HepG2 (cell line): ENCODE data around the gene PSMB8. TPM values are rescaled to one million over a fixed set of nuclear protein-coding genes. Genes with fewer than 3 reads are reported as not detected.
A peak's percentile ranks its signal among the peaks of the same experiment; 100 is the strongest.

Source experiments
- ETV5 ChIP-seq: IDR thresholded peaks from 2 replicates; pipeline ENCODE4 v1.6.1; 2018; ENCODE audit warnings: missing biosample characterization, missing genetic modification reagents, inconsistent platforms, borderline replicate concordance
- HES4 ChIP-seq: sonication (generic); formaldehyde crosslinking; IDR thresholded peaks from 2 replicates; pipeline ENCODE4 v1.9.0; 2021; ENCODE audit warnings: mild to moderate bottlenecking, missing genetic modification reagents, borderline replicate concordance
- HNF4A ChIP-seq: sonication (generic); formaldehyde crosslinking; IDR thresholded peaks from 2 replicates; pipeline ENCODE4 v1.4.0; 2020; ENCODE audit warnings: missing genetic modification reagents
- NAIF1 ChIP-seq: sonication (generic); formaldehyde crosslinking; IDR thresholded peaks from 2 replicates; pipeline ENCODE4 v1.5.0; 2020; ENCODE audit warnings: mild to moderate bottlenecking, missing genetic modification reagents, borderline replicate concordance
- YEATS2 ChIP-seq: sonication (generic); formaldehyde crosslinking; IDR thresholded peaks from 2 replicates; pipeline ENCODE4 v1.4.0; 2020; ENCODE audit warnings: missing genetic modification reagents, borderline replicate concordance
- ZNF34 ChIP-seq: sonication (generic); formaldehyde crosslinking; IDR thresholded peaks from 2 replicates; pipeline ENCODE4 v1.4.0; 2020; ENCODE audit warnings: mild to moderate bottlenecking, missing genetic modification reagents, borderline replicate concordance
- polyA plus RNA-seq, 8 experiments: library from polyadenylated mRNA; depleted of rRNA in 3 of 8; stranded (reverse) in 7 of 8; unstranded in 1 of 8; fragments of >200 nt; fragmentation: Illumina TruSeq in 4 of 8; extraction: Trizol in 4 of 8; gene quantifications; 2 replicates each; pipeline versions ENCODE4 v1.2.1 to v1.2.3, GENCODE V29; 2011 to 2016; ENCODE audit warnings: low read depth in 4 of 8, missing spikeins in 1 of 8, mixed read lengths in 1 of 8; ENCODE audit not compliant: insufficient read depth in 1 of 8
- total RNA-seq, 5 experiments: library from RNA; depleted of rRNA; stranded (reverse); fragments of >200 nt; fragmentation: Illumina TruSeq; extraction: Trizol; gene quantifications; 2 replicates each; pipeline ENCODE4 v1.2.3, GENCODE V29; 2016; ENCODE audit warnings: low read depth in 1 of 5
- TF ChIP-seq, protein P1 (sequence below): sonication (generic); formaldehyde crosslinking; IDR thresholded peaks from 2 replicates; pipeline ENCODE4 v1.5.1; 2020; ENCODE audit warnings: mild to moderate bottlenecking, missing genetic modification reagents, moderate library complexity
- TF ChIP-seq, protein P2 (sequence below): sonication (generic); formaldehyde crosslinking; IDR thresholded peaks from 2 replicates; pipeline ENCODE4 v1.4.0; 2020; ENCODE audit warnings: missing genetic modification reagents
- TF ChIP-seq, protein P3 (sequence below): sonication (generic); formaldehyde crosslinking; IDR thresholded peaks from 2 replicates; pipeline ENCODE4 v1.9.0; 2022; ENCODE audit warnings: missing genetic modification reagents, mild to moderate bottlenecking, borderline replicate concordance
- TF ChIP-seq, protein P4 (sequence below): sonication (generic); formaldehyde crosslinking; IDR thresholded peaks from 2 replicates; pipeline ENCODE4 v1.4.0; 2020; ENCODE audit warnings: mild to moderate bottlenecking, missing genetic modification reagents

The PSMB8 gene
- total and polyA plus RNA-seq, 2 of the 13 experiments (the other 11 are each of a cell fraction or from before 2014, with no cell fraction given): 30.7 to 64.7 TPM

DNA sequence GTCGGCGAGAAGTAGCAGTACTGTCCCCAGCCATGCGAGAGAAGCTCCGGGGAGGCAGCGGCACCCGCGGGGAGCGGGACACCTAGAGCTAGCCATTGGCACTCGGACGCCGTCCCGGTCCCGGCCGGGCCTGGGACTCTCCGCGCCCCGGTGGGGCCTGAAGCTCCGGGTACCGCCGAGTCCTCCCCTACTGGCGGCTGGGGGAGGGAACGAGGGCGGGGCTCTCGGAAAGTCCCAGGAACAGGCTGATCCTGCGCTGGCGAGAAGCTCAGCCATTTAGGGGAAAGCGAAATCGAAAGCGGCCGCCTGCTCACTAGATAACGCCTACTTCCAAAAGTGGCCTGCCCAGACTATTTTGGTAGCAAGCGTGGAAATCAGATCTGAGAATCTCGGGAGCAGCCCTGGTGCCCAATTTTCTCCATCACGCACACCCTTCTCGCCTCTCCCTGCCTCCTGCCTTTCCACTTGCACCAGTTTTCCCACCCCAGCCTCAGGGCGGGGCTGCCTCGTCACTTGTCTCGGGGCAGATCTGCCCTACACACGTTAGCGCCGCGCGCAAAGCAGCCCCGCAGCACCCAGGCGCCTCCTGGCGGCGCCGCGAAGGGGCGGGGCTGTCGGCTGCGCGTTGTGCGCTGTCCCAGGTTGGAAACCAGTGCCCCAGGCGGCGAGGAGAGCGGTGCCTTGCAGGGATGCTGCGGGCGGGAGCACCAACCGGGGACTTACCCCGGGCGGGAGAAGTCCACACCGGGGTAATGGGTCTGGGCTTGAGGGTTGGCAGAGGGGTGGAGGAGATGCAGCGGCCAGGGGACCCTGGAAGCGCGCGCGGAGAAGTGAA, 9.9 kb upstream of the PSMB8 start, which contains the start of the genes PSMB9 and TAP1 (continued):
- TF ChIP-seq, protein P1, sequence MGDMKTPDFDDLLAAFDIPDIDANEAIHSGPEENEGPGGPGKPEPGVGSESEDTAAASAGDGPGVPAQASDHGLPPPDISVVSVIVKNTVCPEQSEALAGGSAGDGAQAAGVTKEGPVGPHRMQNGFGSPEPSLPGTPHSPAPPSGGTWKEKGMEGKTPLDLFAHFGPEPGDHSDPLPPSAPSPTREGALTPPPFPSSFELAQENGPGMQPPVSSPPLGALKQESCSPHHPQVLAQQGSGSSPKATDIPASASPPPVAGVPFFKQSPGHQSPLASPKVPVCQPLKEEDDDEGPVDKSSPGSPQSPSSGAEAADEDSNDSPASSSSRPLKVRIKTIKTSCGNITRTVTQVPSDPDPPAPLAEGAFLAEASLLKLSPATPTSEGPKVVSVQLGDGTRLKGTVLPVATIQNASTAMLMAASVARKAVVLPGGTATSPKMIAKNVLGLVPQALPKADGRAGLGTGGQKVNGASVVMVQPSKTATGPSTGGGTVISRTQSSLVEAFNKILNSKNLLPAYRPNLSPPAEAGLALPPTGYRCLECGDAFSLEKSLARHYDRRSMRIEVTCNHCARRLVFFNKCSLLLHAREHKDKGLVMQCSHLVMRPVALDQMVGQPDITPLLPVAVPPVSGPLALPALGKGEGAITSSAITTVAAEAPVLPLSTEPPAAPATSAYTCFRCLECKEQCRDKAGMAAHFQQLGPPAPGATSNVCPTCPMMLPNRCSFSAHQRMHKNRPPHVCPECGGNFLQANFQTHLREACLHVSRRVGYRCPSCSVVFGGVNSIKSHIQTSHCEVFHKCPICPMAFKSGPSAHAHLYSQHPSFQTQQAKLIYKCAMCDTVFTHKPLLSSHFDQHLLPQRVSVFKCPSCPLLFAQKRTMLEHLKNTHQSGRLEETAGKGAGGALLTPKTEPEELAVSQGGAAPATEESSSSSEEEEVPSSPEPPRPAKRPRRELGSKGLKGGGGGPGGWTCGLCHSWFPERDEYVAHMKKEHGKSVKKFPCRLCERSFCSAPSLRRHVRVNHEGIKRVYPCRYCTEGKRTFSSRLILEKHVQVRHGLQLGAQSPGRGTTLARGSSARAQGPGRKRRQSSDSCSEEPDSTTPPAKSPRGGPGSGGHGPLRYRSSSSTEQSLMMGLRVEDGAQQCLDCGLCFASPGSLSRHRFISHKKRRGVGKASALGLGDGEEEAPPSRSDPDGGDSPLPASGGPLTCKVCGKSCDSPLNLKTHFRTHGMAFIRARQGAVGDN: peak; percentile 80
- TF ChIP-seq ZNF34: 0 out of 2 replicates have a peak, but pooled peaks have one; percentile 46
- TF ChIP-seq ETV5 (CRISPR knock-in tag): no peak
- 0 out of 2 replicates have a peak, but pooled peaks have one; percentile 24 for TF ChIP-seq HES4
- TF ChIP-seq, protein P2, sequence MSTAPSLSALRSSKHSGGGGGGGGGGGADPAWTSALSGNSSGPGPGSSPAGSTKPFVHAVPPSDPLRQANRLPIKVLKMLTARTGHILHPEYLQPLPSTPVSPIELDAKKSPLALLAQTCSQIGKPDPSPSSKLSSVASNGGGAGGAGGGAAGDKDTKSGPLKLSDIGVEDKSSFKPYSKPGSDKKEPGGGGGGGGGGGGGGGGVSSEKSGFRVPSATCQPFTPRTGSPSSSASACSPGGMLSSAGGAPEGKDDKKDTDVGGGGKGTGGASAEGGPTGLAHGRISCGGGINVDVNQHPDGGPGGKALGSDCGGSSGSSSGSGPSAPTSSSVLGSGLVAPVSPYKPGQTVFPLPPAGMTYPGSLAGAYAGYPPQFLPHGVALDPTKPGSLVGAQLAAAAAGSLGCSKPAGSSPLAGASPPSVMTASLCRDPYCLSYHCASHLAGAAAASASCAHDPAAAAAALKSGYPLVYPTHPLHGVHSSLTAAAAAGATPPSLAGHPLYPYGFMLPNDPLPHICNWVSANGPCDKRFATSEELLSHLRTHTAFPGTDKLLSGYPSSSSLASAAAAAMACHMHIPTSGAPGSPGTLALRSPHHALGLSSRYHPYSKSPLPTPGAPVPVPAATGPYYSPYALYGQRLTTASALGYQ: peak; percentile 54; the same call in 1 of the 2 replicates
- TF ChIP-seq YEATS2 (CRISPR knock-in tag): peak; percentile 48; the same call in 1 of the 2 replicates
- peak; percentile 34; the same call in 1 of the 2 replicates for TF ChIP-seq HNF4A (CRISPR knock-in tag)
- peak; percentile 94; the same call in 1 of the 2 replicates for TF ChIP-seq NAIF1 (CRISPR knock-in tag)
- TF ChIP-seq, protein P3, sequence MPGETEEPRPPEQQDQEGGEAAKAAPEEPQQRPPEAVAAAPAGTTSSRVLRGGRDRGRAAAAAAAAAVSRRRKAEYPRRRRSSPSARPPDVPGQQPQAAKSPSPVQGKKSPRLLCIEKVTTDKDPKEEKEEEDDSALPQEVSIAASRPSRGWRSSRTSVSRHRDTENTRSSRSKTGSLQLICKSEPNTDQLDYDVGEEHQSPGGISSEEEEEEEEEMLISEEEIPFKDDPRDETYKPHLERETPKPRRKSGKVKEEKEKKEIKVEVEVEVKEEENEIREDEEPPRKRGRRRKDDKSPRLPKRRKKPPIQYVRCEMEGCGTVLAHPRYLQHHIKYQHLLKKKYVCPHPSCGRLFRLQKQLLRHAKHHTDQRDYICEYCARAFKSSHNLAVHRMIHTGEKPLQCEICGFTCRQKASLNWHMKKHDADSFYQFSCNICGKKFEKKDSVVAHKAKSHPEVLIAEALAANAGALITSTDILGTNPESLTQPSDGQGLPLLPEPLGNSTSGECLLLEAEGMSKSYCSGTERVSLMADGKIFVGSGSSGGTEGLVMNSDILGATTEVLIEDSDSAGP (CRISPR knock-in tag): peak; percentile 85; the same call in 1 of the 2 replicates
- TF ChIP-seq, protein P4, sequence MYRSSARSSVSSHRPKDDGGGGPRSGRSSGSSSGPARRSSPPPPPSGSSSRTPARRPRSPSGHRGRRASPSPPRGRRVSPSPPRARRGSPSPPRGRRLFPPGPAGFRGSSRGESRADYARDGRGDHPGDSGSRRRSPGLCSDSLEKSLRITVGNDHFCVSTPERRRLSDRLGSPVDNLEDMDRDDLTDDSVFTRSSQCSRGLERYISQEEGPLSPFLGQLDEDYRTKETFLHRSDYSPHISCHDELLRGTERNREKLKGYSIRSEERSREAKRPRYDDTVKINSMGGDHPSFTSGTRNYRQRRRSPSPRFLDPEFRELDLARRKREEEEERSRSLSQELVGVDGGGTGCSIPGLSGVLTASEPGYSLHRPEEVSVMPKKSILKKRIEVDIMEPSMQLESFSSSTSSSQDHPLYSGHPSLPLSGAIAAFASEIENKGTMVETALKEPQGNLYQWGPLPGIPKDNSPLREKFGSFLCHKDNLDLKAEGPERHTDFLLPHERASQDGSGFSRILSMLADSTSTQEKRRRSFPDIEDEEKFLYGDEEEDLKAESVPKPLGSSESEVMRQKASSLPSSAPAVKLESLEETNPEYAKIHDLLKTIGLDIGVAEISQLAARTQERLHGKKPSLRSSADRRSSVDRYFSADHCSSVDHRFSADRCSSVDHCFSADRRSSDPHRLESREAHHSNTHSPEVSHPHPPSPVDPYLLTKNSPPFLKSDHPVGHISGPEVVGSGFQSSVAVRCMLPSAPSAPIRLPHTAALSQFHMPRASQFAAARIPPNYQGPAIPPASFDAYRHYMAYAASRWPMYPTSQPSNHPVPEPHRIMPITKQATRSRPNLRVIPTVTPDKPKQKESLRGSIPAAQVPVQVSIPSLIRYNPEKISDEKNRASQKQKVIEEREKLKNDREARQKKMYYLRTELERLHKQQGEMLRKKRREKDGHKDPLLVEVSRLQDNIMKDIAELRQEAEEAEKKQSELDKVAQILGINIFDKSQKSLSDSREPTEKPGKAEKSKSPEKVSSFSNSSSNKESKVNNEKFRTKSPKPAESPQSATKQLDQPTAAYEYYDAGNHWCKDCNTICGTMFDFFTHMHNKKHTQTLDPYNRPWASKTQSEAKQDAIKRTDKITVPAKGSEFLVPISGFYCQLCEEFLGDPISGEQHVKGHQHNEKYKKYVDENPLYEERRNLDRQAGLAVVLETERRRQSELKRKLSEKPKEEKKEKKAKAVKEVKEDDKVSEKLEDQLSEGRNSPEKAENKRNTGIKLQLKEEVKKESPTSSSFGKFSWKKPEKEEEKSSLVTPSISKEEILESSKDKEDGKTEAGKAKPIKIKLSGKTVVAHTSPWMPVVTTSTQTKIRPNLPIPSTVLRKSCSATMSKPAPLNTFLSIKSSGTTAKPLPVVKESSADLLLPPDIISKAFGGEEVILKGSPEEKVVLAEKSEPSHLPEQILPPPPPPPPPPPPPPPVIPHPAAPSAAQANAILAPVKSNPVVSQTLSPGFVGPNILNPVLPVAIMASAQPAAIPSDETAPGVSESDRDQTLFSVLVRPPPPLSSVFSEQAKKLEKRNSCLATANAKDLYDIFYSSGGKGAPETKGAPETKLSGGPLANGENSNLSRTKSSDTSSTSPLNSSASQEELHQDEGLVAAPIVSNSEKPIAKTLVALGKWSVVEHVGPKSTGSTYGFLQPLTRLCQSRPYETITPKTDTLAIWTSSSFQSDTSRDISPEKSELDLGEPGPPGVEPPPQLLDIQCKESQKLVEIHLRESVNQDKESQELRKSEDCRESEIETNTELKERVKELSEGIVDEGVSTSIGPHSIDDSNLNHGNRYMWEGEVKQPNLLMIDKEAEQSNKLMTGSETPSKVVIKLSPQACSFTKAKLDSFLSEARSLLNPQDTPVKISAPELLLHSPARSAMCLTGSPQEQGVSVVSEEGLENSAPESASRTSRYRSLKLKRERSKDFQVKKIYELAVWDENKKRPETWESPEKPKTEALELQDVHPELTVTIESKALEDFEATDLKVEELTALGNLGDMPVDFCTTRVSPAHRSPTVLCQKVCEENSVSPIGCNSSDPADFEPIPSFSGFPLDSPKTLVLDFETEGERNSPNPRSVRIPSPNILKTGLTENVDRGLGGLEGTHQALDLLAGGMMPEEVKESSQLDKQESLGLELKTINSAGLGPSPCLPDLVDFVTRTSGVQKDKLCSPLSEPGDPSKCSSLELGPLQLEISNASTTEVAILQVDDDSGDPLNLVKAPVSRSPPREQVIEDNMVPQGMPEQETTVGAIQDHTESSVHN (CRISPR knock-in tag): no peak; the same call in 1 of the 2 replicates
